Right lung (tissue), 5 donors: Measurements from ENCODE around the gene PCNX2. TPM values are rescaled to one million over a fixed set of nuclear protein-coding genes. Genes with fewer than 3 reads are reported as not detected.

Experiments
- DNase-seq, 2 donors: peaks; one replicate each; pipeline ENCODE4 v3.0.0-alpha.2; 2013
- polyA plus RNA-seq, 5 donors: library from polyadenylated mRNA; unstranded; fragments of 120-200 nt; gene quantifications; one replicate each; pipeline versions ENCODE4 v1.2.1 to v1.2.3, GENCODE V29; 2013; ENCODE audit warnings: inconsistent platforms in 1 of 5, low replicate concordance in 1 of 5; ENCODE audit not compliant: insufficient read length in 5 of 5, insufficient read depth in 1 of 5

Gene PCNX2
- polyA plus RNA-seq, 5 donors, result 8.2 to 13.1 (median 12.6) TPM

DNA sequence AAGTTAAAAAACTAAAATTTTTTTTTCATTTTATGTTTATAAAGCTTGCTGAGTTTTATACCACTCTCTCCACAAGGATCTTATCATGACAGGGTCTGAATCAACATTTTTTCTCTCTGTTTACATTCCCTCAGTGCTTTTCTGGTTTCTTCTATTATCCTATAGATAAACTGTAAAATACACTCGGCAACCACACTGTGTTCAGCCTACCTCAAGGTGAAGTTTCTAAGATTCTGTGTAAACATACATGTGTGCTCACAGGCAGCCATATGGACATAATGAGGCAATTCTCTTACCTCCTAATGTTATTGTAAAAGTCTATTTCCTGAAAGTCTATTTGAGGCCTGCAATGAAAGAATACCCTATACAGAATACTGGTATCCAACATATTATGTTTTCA is 230.5 kb downstream of the PCNX2 start:
- DNase-seq, result no peak

DNA sequence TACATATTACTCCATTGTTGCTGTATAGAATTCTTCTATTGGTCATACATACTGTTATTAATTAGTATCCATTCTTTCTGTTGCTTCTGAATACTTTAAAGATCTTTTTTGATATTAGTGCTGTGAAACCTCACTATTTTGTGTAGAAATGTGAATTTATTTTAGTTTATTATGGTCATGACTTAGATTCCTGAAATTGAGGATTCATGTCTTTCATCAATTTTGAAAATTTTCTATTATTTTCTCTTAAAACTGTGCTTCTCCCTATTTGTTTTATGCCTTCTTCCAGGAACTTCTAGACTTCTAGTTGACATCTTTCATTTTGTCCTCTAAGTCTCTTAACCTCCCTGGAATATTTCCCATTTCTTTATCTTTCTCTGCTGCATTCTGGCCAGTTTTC is 232.1 kb downstream of the PCNX2 start:
- no peak for DNase-seq

DNA sequence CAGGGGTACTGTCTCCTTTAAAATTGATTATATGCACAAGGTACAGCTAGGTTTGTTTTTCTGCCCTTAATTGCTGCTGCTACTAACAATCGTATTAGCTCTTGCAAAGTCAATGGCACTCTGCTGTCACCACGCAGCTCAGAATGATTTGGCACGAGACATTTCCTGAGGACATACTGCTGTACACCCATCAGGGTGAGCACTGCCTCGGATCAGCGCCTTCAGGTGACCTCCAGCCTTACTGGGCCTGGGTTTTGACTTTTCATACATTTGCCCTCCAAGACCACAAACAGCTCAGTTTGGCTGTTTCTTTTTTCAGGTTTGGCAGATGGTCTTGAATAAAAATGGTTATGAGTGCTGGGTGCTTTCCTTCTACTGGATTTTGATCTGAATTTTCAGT is 234.3 kb downstream of the PCNX2 start:
- DNase-seq, result no peak

DNA sequence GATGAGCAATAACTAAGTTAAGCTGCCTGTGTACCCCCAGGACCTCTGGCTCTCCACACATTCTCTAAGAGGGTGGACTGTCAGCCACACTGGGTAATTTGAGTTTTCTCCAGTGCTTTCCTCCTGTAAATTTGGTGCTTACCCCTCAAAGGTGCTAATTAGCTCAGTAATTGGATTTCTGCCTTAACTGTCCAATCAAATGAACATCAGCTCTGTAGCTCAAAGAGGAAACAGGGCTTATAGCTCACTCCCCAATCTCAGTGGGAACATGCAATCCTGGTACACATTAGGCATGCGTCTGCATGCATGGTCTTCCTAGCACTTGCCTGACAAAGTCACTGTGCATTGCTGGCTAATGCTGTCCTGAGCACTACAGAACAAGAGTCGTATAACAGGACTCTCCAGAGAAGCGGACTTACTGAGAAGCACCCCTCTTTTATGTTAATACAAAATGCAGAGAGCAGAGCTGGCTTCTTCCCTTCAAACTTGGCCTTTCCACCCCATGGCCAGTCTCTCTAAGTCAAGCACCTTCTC is 235.0 kb downstream of the PCNX2 start:
- no peak for DNase-seq

DNA sequence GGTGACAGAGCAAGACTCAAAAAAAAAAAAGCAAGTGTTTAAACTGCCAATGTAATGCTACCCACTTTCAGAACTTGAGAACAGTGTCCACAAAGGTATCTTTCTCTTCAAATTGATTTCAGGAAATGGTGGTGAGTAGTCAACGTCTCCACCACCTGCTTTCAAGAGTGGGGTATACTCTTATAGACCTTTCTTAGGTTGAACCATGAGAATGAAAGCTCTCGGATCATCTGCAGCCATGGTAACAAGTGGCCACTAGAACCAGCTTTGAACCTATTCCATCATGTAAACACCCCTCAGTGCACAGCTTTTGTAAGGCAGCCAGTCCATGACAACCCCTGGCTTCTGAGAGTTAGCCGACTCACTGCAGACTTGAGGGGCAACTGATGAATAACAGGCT is 237.7 kb downstream of the PCNX2 start:
- no peak for DNase-seq

DNA sequence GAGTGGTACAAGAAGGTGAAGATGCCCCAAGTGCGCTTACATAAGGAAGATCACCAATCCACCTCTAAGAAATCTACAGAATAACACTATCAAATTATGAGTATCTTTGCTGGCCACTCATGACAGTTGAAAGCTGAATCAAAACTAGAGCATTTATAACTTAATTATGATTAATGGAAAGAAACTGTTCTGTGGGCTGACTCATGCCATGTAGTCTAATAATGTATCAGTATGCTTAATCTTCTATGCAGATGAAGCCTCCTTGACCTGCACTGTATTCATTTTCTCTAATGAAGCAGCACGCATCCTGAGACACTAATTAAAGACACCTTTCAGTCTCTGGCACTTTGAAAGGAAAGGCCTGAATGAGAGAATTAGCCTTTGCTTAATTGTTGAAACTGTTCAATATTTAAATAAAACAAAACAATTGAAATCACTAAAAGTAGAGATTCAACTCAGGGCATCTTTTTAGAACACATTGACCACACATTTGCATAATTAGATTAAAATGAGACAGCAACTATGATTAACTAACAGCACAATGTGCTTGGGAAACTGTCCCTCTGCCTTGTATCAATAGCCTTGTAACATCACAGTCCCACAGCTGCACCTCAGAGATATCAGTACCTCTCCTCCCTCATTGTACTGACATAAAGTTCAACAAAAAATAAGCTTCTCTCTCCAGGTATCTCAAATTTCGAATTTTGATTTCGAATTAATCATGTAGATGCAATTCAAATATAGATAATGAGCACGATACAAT is 239.5 kb downstream of the PCNX2 start:
- DNase-seq, result no peak

DNA sequence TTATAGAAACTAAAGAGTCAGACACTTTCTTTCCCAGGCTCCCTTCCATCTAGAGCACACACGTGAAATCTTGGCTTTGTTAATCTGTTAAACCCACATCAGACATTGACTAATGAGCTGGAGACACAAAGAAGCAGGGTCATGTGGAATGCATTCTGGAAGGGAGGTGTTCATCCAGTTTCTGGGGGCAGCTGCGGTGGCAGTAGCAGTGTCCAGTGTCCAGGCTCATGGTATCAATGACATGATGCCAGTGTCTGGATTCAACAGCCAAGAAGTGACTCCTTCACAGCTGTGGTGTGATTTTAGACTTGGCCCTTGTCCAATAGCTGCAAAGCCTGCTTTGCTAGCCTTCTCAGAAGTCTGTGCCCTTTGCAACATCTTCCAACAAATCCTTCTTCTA is 249.9 kb downstream of the PCNX2 start:
- no peak for DNase-seq

DNA sequence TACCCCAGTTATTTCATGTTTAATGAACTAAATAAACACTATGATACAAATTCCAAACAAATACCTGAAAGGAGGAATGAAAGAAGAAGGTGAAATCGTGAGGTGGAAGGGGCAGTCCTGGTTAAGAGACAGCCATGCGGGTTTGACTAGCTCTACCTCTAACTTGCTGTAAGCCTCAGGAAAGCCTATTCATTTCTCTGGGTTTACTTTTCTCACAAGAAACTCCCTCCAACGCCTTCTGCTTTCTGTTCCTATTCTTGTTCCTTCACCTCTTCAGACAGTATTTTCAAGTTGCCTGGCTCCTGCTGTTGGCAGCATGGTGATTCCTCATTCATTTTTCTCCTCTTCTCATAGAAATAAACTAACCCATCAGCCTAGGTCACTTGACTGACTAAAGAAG is 252.7 kb downstream of the PCNX2 start:
- no peak for DNase-seq

DNA sequence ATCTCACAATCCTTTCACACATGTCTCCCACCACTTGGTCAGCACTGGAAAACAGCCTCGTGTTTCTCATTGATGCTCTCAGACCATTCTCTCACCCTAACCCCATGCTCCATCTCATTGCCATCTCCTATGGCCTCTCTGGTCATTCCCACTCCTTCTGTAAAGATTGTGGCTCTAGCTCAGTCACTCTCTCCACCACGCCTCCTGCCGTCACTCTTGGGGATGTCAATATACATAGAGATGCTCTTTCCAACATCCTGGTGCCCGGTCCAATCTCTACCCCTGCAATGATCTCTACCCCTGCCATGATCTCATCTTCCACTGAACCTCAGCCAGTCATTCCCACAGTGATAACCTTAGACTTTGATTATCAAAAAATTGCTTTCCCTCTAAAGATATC is 255.0 kb downstream of the PCNX2 start:
- no peak for DNase-seq

DNA sequence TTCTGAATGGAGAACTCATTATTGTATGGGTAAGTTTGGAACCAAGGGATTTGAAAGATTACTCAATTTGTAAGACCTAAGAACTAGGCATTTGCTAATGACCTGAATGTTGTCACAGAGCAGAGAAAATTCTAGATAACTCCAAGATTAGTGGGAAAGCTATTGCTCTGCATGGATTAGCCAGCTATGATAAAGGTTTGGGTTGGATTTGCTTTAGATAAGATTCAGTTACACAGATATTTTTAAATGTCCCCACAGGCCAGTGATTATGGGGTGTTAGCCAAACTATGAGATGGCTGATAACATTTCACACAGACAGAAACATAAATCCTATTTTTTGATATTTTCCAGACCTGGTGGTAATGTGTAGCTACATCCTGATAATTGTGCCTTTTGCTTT is 256.9 kb downstream of the PCNX2 start:
- no peak for DNase-seq

DNA sequence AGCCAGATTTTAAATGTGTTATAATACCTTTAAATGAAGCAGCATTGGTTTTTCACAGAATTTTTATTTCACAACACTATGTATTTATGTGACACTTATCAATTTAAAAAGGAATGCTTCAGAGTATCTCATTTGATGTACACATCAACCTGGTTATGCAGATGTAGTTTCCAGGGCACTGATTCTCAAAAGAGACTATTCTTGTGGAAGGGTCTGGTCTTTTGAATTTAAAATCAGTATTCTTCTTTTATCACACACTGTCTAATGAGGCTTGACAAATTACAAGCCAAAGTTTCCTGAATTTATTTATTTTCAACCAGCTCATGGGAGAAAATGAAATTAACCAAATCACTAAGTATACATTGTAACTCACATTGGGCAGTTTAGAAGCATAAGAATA is 257.7 kb downstream of the PCNX2 start:
- DNase-seq, result no peak

DNA sequence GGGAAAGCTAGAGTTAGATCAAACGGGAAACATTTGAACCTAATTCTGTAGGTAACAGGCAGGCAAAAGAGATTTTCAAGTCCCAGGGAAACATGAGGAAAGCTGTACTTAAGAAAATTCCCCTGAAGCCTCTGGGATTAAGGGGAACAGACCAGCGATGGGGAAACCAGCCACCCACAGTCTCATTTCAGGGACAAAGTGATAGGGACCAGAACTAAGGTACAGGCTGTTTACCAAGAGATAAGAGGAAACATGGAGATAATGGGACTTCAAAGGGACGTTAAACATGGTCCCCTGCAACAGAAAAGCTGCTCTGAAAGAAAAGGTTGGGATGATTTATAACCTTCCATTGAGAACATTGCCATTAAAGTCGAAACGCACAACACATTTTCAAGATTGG is 260.7 kb downstream of the PCNX2 start:
- no peak for DNase-seq

DNA sequence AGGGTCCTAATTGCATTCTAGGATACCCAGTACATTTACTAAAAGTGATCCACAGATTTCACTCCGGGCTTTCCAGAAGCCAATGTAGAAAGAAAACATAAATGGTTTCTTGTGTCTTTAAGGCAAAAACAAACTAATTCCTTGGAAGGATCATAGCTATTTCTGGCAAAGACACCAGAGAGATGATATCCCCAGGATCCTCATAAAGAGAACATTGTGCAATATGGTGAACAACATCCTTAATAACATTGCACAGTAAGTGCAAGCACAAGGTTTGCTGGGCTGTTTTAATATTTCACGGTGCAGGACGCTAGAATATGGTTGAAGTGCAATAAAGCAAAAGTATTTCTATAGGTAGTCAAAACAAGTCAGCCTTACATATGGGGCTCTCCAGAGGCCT is 262.2 kb downstream of the PCNX2 start:
- DNase-seq, result no peak

DNA sequence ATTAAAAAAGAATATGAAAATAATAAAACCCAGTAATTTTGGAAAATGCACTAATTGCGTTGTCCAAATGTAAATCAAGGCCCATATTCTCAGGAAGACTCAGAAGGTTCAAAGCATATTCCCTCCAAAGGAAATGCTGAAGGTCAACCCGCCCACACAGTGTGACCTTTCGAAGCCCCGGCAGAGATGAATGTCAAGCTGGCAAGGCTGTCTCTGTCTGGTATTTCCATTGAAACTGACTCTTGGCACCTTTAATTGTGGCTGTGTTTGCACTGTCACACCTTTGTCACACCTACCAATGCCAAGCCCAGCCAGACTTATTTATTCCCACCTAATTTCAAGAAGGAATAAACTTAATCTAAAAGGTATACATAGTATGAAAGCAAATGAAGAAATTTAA is 262.6 kb downstream of the PCNX2 start:
- DNase-seq, result no peak

DNA sequence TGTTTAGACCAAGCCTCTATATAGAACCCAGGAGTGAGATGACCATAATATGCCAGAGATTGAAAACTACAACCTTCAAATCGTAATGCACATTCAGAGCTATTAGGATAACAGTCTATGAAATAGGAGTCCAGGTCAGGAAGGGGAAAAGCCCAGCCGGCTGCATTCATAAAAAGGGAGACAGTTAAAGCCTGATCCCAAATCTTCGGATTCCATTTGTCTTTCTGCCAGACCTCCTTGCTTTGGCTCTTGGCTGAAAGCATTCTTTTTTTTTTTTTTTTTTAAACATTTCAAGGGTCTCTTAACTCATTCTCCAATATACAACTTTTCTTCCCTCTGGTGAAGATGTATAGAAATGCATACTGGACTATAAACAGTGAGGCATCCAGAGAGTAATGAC is 264.0 kb downstream of the PCNX2 start:
- DNase-seq, result no peak

DNA sequence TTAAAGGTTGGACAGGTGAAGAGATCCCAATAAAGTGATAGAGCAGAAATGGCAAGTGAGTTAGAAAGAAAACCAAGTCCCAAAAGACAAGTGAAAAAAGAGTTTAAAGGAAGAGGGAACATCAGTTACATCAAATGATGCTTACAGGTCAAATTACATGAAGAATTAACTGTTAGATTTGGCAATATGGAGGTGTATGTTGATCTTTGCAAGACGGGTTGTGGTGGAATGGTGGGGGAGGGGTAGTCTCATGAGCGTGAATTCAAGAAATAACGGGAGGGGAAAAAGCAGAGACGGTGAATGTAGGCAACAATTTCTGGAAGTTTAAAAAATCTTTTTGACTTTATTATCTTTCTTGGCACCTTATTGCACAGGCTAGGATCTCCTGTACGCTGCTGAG is 268.5 kb downstream of the PCNX2 start:
- DNase-seq, result no peak

DNA sequence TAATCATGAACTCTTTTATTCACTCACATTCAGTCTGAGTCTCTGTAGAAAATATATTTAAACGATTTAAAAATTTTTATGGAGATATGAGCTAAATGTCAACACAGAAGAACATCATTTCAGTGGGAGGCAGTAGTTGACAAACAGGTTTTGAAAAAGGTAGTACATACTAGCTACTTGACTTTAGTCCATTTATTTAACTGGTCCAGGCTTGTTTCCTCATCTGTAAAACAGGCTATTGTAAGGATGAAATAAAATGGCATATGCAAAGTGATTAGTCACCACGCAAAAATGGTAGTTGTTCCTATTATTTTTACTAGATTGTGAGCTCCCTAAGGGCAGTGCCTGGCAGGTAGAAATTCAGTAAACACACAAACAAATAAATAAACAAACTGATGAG is 270.0 kb downstream of the PCNX2 start:
- no peak for DNase-seq

DNA sequence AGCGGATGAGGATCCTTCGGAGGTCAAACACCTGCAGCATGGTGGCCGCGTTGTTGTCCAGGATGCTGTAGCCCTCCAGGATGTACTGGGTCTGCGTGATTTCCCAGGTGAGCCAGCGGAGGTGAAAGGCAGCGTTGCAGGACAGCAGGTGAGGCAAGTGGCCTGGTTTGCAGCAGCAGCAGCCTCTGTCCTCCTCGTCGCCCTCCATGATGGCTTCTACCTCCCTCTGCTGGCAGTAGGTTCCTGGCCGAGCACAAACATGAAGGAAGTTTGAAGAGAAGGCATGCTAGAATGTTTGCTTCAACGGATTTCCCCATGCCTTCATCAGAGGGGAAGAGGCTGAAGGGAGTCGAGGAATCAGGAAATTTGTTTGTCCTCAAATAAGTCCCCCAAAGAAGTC is 270.4 kb downstream of the PCNX2 start:
- no peak for DNase-seq

DNA sequence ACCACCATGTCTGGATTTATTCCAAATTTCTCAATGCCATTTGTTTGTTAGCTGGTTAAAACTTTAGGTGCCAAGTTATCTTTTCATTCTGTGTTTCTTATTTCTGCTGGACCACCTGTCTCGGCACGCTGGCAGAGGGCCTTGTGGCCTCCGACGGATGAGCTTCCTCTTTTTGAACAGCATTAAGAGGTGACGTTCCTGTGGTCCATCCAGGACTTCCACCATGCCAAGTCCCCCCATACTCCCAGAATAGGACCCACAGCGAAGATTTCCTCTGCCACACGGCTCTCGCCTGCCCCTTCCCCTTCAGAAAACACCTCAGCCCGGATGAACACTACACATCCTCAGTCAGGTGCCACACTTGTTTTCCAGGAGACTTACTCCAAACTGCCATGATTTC is 271.3 kb downstream of the PCNX2 start:
- DNase-seq, result no peak

DNA sequence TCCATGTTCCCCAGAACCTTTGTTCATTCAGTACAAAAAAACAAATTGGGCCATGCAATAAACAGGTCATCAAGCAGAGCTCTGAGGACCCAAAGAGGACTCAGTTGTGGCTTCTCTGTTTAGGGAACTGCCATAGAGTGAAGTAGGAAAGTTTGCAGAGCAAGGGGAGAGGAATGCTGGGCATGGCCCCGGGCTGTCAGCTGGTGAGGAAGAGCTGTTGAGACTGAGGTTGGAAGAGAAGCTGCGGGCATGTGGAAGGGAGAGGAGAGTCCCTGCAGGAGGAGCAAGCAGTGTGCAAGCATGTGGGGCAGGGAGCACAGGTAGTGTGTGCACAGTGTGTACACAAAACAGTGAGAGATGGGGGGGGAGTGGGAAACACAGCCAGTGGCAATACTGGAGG is 273.3 kb downstream of the PCNX2 start:
- DNase-seq, result no peak

DNA sequence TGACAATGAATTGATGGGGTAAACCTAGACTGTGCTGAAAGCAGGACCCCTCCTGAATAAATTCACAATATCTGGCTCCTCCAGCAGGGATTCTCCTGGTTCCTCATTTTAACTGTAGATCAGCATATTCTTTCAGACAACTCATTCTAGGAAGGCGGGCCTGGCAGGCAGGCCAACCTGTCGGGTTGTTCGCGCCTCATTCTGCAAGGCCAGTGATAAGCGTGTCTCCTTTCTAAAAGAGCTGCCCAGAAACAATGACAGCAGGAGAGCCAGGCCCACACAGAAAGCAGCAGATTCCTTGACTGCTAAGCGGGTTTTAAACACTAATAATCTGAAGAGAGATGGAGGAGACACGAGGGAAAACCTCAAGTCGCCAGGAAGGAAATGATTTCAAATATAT is 275.1 kb downstream of the PCNX2 start:
- DNase-seq, result peak in 1 of 2 donors; percentile 36

DNA sequence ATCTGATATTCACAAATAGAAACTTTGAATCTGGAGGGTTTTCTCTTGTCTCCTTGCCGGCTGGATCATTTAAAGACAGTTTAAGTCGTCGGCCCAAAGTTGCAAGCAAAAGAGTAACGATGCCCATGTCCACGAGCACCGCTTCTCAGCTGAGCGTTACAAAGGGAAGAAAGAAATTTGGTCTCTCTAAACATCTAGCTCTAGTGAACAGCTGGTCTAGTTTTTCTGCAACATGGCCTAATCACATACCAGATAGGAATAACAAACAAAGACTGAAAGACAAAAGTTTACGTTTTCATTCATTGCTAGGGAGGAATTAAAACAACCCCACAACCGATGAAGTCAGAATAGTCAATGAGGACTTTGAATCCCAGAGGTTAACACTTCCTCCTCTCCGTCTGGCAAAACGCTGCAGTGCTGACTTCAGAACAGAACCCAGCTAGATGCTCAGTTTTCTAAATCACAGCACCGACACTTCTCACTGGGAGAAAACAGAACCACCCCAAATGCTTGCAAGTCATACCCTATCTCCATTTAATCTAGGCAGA is 275.7 kb downstream of the PCNX2 start:
- DNase-seq, result peak in 1 of 2 donors; percentile 20

DNA sequence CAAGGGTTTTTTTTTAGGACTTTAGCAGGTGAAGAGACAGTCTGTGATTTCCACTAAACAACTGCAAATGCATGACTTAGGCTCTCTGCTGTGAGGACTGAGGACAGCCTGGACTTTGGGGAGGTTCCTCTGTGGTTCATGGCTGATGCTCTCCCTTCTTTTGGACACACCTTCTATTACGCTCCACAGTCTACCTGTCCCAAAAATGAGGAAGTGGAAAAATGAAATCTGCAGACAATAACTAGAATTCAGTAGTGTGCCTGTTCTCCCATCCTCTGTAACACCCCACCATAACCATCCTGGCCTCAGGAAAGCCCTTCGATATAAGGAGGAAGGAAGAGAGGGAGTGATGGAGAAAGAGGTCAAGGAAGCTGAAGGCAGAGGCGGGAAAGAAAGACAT is 276.4 kb downstream of the PCNX2 start:
- DNase-seq, result no peak

DNA sequence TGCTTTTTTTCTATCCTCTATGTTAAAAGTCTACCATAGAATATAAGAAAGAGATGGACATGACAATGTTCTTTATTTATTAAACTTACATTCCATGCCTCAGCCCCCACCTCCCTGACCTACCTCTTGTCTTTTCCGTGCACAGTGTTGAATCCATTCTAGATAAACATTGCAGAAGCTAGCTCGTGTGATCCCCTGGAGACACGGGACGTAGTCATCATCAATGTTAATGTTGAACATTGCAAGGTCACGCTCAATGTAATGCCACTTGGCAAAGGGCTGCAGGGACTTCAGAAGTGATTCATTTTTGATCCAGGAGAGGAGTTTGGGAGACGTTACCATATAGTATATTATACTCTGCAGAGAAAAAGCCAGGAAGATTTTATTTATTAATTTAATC is 278.7 kb downstream of the PCNX2 start:
- no peak for DNase-seq
